ES-I3 (cell line): ENCODE measurements around the gene CFAP57.
A peak's percentile ranks its signal among the peaks of the same experiment; 100 is the strongest.

Experiments
- H3K36me3 ChIP-seq: 2 replicates; pipeline ENCODE4 v1.6.1; 2013; ENCODE audit warnings: mild to moderate bottlenecking, low read length, control low read depth, moderate library complexity; ENCODE audit not compliant: insufficient read depth
- H3K4me1 ChIP-seq: 2 replicates; pipeline ENCODE4 v1.6.1; 2013; ENCODE audit warnings: mild to moderate bottlenecking, control low read depth, low read length; ENCODE audit not compliant: insufficient read depth
- H3K9ac ChIP-seq: 2 replicates; pipeline ENCODE4 v1.6.1; 2013; ENCODE audit warnings: low read depth, mild to moderate bottlenecking, low read length, moderate library complexity
- H3K9me3 ChIP-seq: 2 replicates; pipeline ENCODE4 v1.6.1; 2013; ENCODE audit warnings: mild to moderate bottlenecking, low read length, moderate library complexity; ENCODE audit not compliant: control insufficient read depth, insufficient read depth

Gene CFAP57

DNA sequence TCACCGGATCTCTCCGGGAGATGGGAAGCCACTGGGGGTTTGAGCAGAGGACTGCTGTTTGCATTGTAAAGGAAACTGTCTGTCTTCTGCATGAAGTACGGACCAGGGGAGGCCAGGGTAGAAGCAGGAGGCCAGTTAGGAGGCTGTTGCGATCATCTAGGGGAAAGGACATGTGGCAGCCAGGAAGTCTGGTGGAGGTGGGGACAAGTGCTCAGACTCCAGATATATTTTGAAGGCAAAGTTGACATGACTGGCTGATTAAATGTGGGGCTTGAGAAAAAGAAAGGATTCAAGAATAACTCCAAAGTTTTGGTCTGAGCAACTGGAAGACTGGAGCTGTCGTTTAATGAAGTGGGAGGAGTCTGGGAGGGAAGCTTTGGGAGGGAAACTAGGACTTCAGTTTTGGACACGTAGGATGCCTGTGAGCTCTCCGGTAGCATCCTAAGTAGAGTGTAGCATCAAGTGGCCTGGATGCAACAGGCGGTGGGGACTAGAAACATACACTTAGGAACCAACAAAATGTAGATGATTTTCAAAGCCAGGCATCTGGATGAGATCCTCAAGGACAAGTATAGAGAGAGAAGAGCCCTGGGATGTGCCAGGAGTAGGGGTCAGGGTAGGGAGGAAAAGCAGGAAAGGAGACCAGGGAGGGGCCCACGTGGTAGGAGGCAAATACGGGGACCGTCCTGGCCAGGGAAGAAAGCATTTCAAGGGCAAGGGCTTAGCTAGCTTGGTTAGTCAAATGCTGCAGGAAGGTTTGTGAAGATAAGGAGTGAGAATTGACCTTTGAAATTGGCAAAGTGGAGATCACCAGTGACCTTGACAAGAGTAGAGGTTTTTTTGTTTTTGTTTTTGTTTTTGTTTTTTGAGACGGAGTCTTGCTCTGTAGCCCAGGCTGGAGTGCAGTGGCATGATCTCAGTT lies 116.9 kb downstream of the CFAP57 start:
- H3K9me3 ChIP-seq: no peaks in the 10 kb centered on the region

DNA sequence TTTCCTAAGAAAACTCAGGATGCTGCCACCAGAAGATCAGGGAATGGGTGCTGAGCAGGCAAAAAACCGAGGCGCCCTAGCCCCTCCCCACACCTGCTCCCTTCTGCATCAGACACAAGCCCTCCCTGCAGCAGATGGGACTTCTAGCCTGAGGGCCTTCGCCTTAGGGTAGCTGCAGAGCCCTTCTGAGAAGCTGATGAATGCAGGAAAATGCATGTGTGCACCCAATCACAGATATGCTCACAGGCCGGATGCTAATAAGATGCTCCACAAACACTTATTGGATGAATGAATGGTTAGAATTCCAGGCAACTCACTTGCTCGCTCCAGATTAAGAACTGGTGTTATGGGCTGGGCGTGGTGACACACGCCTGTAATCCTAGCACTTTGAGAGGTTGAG lies 120.1 kb downstream of the CFAP57 start:
- H3K9ac ChIP-seq: no peak overlapping the region

More for the DNA sequence above, 116.9 kb downstream of the CFAP57 start:
- Histone ChIP-seq H3K36me3 (no peaks in the 10 kb centered on the region), H3K9ac (no peak overlapping the region), H3K4me1 (peaks cover 11% of the 10 kb centered on the region)

DNA sequence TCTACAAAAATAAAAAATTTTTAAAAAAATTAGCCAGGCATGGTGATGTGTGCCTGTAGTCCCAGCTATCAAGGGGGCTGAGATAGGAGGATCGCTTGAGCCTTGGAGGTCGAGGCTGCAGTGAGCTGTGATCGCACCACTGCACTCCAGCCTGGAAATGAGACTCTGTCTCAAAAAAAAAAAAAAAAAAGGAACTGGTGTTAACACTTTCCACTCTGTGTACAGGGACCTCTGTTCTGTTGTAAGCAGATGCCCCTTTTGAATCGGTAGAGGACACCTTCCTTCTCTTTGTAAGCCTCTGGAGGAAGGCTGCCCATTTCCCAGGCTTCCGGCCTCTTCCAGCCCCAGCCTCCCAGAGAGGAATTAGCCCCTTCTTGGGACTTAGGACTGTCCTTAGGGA lies 120.5 kb downstream of the CFAP57 start:
- Histone ChIP-seq H3K4me1 (peaks cover 33% of the 10 kb centered on the region), H3K9me3 (no peaks in the 10 kb centered on the region), H3K36me3 (no peaks in the 10 kb centered on the region), H3K9ac (no peak overlapping the region)

More for the DNA sequence above, 120.1 kb downstream of the CFAP57 start:
- Histone ChIP-seq H3K36me3 (no peaks in the 10 kb centered on the region), H3K9me3 (no peaks in the 10 kb centered on the region), H3K4me1 (peaks cover 30% of the 10 kb centered on the region)

DNA sequence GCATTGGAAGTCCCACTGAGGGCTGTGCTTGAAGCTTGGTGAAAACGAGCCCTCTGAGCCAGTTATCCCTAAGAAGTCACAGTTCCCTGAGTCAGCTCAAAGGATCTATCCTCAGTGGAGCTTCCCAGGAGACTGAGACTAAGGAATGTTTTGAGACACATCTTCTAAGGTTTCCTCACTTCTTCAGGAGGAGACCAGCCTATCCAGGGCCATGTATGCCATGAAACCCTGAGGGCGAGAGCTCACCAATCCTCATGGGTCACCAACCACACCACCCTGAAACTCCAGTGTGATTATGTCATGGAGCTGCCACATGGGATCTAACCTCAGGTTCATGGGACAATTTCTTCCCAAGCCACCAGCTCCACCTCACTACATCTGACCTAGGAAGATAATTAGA lies 121.0 kb downstream of the CFAP57 start:
- Histone ChIP-seq H3K4me1 (peaks cover 33% of the 10 kb centered on the region), H3K9ac (no peak overlapping the region), H3K36me3 (no peaks in the 10 kb centered on the region), H3K9me3 (no peaks in the 10 kb centered on the region)

DNA sequence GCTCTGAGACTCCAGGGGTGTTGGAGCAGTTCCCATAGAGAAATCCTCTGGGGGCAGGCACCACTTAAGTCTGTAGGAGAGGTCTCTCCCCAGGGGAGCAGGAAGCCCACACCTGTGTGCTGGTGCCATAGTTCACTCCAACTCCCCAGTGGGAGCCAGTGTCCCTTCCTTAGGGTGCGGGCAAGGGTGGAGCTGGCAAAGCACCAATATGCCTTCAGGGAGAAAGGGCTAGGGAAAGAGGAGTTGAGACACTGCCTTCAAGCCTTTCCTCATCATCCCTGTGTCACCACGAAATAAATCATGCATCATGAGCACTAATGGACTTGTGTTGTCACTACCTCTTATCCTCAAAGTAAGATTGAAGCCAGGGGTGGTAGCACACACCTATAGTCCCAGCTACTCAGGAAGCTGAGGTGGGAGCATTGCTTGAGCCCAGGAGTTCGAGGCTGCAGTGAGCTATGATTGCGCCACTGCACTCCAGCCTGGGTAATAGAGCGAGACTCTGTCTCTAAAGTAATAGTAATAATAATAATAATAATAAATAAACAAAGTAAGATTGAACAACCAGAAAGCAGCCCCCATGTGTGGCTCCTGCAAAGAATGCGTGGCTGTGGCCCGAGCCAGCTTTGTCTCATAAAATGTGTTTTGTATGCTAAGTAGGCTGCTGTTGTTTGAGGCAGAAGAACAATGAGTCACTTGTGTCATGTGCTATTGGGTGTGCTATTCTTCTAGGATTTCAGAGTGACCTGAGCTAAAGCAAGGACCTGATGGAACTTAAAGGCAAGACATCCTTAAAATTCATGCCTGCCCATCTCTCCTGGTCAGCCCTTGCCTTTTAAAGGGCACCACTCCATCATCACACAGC lies 122.0 kb downstream of the CFAP57 start:
- Histone ChIP-seq H3K9me3 (no peaks in the 10 kb centered on the region), H3K9ac (no peak overlapping the region), H3K4me1 (peaks cover 39% of the 10 kb centered on the region), H3K36me3 (no peaks in the 10 kb centered on the region)

DNA sequence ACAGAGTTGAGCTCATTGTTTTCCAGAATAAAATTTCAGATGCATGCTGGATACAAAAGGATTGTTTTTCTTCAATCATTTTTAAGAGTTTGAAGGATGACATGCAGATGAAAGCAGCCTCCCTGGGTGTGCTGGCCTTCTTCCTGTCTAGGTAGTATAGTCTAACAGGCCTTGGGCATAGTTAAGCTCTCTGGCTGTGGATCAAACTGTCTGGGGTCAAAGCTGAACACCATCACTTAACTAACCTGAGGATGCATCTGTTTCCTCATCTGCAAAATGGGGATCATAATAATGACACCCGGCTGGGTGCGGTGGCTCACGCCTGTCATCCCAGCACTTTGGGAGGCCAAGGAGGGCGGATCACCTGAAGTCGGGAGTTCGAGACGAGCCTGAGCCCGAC lies 122.6 kb downstream of the CFAP57 start:
- peaks cover 45% of the 10 kb centered on the region for H3K4me1 ChIP-seq

DNA sequence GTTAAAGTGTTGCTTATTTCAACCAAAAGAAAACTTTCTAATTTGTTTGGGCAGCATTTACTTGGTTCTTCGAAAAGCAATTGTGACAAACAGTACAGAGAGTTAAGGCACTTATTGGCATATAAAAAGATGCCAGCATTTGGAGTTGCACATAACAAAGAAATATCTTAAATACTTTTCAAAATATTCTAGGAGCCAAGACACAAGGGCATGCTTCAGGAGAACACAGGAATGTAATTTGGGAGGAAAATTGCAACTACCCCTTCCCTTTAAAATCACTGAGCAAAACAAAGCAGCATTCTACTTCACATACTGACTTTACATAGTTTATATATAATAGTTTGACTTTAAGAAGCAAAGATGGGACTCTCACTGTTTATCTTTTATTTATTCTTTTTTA lies 124.1 kb downstream of the CFAP57 start:
- Histone ChIP-seq H3K36me3 (no peaks in the 10 kb centered on the region), H3K9ac (no peak overlapping the region), H3K9me3 (no peaks in the 10 kb centered on the region), H3K4me1 (peaks cover 51% of the 10 kb centered on the region)

More for the DNA sequence above, 122.6 kb downstream of the CFAP57 start:
- Histone ChIP-seq H3K9ac (no peak overlapping the region), H3K36me3 (no peaks in the 10 kb centered on the region), H3K9me3 (no peaks in the 10 kb centered on the region)

DNA sequence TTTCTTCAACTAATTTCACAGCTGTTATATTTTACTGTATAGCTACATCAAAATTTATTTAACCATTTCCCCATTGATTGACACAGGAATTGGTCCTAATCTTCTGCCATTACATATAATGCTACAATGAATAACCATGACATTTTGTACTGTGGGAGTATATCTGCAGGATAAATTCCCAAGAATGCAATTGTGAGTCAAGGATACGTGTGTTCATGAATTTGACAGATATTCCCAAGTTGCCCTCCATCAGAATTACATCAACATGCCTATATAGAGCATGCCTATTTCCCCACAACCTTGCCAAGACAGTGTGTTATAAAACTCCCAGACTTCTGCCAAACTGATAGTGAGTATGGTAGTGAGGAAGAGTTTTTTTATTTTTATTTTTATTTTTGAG lies 125.9 kb downstream of the CFAP57 start:
- Histone ChIP-seq H3K9ac (no peak overlapping the region), H3K4me1 (peaks cover 57% of the 10 kb centered on the region), H3K36me3 (no peaks in the 10 kb centered on the region), H3K9me3 (no peaks in the 10 kb centered on the region)

DNA sequence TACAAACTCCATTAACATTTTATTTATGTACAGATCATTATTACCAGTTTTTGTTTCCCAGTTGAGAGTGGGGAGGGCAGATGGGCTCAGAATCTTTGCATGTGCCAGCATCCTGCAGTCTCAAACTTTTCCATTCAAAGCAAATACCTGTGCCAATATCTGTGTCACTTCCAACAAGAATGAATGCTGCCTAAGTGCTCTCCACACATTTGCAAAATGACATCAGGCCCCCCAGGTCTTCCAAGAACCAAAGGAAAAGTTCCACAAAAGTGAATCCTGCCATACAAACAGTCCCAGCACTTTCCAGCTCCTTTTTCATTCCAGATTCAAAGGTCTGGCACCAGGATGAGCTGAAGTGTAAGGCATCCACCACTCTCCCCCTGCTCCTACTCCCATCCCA lies 127.0 kb downstream of the CFAP57 start:
- Histone ChIP-seq H3K9me3 (no peaks in the 10 kb centered on the region), H3K9ac (no peak overlapping the region), H3K36me3 (no peaks in the 10 kb centered on the region), H3K4me1 (peaks cover 54% of the 10 kb centered on the region)

DNA sequence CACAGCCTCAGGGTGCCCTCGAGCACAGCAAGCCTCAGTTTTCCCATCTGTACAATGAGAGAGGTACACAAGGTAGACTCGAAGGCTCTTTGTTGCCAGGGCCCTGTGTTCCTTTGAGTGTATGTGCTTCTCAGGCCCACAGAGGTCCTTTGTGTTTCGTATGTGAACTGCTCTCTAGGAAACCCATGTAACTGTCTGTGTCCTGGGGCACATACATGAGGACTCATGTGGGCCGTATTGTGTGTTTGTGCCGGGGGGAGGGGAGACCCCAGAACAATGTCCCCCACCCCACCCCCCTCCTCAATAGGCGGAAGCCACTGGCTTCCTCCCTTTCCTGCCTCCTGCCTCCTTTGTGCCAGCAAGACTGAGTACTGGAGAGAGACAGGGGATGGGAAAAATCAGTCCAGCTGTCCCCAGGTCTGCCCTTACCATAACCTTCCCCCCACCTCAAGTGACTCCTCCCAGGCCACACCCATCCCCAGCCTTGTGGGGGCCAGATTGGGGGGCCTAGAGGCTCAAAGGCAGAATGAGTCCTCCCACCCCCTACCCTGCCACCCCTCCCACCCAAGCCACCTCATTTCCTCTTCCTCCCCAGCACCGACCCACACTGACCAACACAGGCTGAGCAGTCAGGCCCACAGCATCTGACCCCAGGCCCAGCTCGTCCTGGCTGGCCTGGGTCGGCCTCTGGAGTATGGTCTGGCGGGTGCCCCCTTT lies 128.4 kb downstream of the CFAP57 start, which contains the start of gene TIE1:
TSS of gene TIE1 (plus strand) at position 605 of the 717 bp plus-strand sequence. CDS start at position 695, 90 bp downstream.
- peaks cover 43% of the 10 kb centered on the region for H3K4me1 ChIP-seq
- H3K9ac ChIP-seq: peak within 1 kb of the TSS; percentile 26; the same call in 1 of the 2 replicates
- no peaks in the 10 kb centered on the region; the same call in 1 of the 2 replicates for H3K36me3 ChIP-seq
- H3K9me3 ChIP-seq: no peaks in the 10 kb centered on the region

DNA sequence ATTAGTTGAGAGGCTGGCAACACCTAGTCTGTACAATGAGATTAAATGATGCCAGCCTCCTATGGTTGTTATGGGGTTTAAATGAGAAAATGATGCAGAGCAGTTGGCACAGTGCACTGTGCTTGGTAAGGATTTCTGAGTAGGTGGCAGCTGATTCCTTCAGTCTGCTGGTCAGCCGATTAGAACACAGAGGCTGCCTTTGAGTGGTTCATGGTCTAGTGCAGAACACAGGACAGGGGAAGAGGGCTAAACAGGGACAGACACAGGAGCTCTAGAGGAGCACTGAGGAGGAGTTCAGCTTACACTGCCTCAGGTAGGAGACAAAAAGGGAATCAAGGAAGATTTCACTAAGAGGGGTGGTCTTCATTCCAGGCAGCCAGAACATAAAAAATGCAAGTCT lies 130.1 kb downstream of the CFAP57 start:
- no peaks in the 10 kb centered on the region; the same call in 1 of the 2 replicates for H3K36me3 ChIP-seq
- no peak overlapping the region for H3K9ac ChIP-seq
- peaks cover 28% of the 10 kb centered on the region for H3K4me1 ChIP-seq
- H3K9me3 ChIP-seq: no peaks in the 10 kb centered on the region

DNA sequence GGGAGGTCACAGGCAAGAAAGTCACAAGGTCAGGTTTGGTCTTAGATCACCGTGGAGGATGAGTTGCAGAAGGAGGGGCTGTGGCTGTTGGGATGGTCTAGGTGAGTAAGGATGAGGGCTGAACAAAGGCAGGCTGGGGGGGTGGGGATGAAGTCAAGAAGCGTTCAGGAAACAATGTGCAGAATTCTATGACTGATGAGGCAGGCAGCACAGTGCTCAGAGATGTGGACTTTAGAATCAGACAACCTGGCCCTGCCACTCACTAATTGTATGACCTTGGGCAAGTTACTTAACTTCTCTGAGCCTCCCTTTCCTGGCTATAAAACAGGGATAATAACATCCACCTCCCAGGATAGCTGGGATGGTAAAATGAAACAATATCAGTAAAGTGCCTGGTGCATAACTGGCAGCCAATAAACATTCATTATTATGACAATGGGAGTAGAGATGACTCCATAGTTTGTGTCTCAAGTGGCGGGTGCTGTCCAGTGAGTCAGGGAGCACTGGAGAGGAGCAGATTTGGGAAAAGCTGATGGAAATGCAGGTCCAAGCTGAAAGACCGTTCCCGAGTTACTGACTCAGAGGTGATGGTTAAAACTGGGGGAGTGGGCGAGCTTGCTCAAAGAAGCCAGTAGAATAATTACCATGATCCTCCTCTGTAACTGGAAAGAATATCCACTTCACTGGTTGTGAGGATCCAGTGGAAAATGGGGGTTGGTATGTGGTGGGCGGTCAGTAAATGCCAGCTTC lies 130.8 kb downstream of the CFAP57 start:
- H3K36me3 ChIP-seq: no peaks in the 10 kb centered on the region; the same call in 1 of the 2 replicates
- H3K9me3 ChIP-seq: no peaks in the 10 kb centered on the region
- no peak overlapping the region for H3K9ac ChIP-seq
- H3K4me1 ChIP-seq: peaks cover 24% of the 10 kb centered on the region

DNA sequence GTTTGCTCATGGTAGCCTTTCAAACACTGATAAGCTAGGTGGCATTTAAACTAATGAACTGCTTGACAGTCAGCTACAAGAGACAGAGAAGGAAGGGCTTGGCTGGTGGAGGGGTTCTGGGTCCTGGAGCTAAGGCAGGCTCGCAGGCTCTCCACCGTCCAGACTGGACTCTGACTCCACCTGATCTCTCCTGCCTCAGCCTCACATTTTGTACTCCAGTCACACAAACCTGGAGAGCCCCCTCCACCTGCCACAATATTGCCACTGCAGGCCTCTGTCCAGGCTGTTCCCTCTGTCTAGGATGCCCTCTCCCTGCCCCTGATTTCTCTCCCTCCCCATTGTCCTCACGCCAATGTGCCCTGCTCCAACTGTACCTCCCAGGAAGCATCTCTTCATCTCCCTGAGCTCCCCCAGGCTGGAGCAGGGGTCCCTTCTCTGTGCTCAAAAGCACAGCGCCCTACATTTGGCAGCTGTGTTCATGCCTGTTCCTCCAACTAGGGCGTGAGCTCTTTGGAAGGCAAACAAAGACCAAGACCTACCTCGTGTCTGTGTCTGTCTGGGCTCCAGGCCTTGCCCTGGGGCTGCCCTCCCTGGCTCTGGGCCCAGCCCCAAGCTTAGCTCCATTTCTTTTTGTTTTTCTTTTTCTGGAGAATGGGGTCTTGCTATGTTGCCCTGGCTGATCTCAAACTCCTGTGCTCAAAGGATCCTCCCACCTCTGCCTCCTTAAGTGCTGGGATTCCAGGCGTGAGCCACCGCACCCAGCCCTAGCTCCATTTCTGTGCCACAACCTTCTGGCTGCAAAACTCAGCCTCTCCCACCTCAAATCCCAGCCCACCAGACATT lies 131.6 kb downstream of the CFAP57 start:
- Histone ChIP-seq H3K9ac (no peak overlapping the region), H3K4me1 (peaks cover 23% of the 10 kb centered on the region), H3K36me3 (no peaks in the 10 kb centered on the region; the same call in 1 of the 2 replicates), H3K9me3 (no peaks in the 10 kb centered on the region)
